GM23338 (cell line): Measurements from ENCODE around the gene BCAS3.

ENCODE experiments used
- ETS1 ChIP-seq: IDR thresholded peaks from 2 replicates; pipeline ENCODE4 v1.6.1; 2016; ENCODE audit warnings: antibody characterized with exemption
- TF ChIP-seq, protein P1 (sequence below), 2 experiments: fragments of 200-600 bp in 1 of 2; sonication (generic) in 1 of 2; conservative IDR thresholded peaks; 2 replicates each; pipeline versions ENCODE4 v1.5.1 to v1.6.1; 2016 to 2017; ENCODE audit warnings: antibody characterized with exemption in 2 of 2, low read depth in 2 of 2, mild to moderate bottlenecking in 2 of 2, moderate library complexity in 1 of 2

GRCh38 chr17:61254904-61255303, 577.3 kb downstream of the BCAS3 start:
- TF ChIP-seq, protein P1, sequence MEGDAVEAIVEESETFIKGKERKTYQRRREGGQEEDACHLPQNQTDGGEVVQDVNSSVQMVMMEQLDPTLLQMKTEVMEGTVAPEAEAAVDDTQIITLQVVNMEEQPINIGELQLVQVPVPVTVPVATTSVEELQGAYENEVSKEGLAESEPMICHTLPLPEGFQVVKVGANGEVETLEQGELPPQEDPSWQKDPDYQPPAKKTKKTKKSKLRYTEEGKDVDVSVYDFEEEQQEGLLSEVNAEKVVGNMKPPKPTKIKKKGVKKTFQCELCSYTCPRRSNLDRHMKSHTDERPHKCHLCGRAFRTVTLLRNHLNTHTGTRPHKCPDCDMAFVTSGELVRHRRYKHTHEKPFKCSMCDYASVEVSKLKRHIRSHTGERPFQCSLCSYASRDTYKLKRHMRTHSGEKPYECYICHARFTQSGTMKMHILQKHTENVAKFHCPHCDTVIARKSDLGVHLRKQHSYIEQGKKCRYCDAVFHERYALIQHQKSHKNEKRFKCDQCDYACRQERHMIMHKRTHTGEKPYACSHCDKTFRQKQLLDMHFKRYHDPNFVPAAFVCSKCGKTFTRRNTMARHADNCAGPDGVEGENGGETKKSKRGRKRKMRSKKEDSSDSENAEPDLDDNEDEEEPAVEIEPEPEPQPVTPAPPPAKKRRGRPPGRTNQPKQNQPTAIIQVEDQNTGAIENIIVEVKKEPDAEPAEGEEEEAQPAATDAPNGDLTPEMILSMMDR (conservative IDR thresholded peaks at IDR 0.05; ENCODE audit: low read depth in 2 of 2) = no peak
- no peak for TF ChIP-seq ETS1
